Stimulated activated naive CD4-positive, alpha-beta T cell (primary cell): ENCODE data around the gene KLK13.

Source experiments
- DNase-seq, 6 experiments: peaks; one replicate each; lab custom pipeline; 2025; lab: John Stamatoyannopoulos, UW

Gene KLK13, protein sequence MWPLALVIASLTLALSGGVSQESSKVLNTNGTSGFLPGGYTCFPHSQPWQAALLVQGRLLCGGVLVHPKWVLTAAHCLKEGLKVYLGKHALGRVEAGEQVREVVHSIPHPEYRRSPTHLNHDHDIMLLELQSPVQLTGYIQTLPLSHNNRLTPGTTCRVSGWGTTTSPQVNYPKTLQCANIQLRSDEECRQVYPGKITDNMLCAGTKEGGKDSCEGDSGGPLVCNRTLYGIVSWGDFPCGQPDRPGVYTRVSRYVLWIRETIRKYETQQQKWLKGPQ

DNA sequence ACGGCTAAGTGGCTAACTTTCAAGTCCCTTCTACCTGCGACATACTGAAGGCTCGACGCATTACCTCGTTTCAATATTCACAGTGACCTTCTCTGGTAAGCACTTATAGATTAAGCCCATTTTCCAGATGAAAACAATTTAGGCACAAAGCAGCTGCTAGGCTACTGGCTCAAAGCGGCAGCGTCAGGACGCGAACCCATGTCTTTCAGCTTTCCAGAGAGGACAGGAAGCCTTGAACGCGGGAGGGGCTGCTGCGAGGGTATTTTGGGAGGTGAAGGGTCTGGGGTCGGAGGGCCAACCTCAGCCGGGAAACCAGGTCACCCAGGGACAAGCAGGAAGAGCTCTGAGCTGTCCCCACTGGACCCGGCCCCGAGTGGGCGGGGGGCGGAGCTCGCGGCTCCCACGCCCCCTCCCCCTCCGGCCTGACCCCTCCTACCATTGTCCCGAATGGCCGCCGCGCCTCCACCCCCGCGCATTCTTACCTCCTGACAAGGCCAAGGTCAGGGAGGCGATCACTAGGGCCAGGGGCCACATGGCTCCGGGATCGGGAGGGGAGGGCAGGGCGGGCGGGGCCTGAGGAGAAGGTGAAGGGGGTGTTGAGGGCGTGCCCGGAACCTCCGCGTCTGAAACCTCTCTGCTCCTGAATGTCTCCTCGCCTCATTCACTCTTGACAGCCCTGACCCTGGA, at the start of gene KLK13:
KLK13 (minus strand) TSS at position 559 of the 687 bp plus-strand sequence; CDS start at position 534, 25 bp downstream.
- no peak for DNase-seq

DNA sequence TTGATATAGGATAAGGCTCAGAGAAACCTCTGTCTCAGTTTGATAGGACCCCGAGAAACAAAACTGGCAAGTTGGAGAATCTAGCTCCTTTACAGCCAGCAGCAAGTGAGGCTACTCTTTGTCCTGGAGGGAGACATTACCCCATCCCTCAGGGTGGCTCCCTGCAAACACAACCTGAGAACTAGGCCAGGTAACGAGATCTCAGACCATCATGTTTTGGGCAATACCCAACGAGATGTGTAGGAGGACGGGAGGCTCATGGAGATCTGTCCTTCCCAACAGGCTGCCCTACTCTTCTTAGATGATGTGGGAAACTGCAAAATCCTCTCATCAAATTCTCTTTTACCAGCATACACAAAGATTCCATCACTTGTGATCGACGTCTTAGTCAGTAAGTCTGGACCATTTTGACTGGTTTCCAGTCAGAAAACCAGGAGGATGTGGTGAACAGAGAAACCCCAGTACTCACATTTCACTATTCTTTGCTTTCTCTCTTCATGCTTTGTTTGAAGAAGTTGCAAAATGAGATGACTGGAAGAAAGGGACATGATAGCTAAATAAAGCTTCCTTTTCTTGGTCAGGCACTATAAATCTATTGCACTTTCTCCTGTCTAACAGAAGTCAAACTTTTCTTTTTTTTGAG, 49.3 kb upstream of the KLK13 start:
- DNase-seq, result peak in 3 of 6 experiments; percentile 42 to 56 (median 48)

DNA sequence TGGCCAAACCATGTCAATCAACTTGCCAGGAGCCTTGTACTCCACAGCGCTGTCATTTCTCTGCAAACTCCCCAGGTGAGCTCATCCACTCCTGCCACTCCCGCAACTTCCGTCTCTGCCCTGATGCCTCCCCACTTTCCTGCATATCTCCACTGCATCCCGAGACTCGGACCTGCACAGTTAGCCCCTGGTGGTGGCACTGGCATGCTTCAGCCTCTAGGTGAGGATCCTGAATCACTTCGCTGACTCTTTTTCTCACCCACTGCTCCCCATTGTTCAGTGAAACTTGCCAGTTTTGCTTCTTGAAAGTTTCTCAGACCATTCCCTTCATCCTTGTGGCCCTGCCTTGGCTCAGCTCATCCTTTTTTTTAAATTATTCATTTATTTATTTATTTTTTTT, 46.7 kb upstream of the KLK13 start:
- DNase-seq, result no peak

DNA sequence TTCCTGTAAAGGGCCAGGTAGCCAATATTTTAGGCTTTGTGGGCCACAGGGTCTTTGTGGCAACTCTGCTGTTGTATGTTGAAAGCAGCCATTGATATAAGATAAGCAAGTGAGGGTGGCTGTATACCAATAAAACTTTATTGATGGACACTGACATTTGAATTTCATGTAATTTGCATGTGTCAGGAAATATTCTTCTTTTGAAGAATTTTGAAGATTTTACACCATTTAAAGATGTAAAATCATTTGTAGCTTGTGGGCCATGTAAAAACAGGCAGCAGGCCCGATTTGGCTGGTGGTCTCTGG, 45.7 kb upstream of the KLK13 start:
- no peak for DNase-seq

DNA sequence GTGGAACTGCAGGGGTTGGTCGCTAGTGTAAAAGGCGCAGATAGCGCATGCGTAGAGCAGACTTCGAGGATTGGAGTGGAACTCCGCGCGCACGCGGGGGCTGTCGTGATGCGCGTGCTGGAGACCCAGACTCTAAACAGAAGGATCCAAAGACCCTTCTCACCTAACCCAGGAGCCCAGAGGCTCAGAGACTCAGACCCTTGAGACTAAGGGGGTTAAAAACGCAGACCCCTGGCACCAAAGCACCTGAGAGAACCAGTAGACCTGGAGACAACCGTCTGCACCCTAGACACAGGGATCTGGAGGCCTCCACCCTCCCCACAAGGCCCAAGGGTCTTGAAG, 43.9 kb upstream of the KLK13 start:
- no peak for DNase-seq

DNA sequence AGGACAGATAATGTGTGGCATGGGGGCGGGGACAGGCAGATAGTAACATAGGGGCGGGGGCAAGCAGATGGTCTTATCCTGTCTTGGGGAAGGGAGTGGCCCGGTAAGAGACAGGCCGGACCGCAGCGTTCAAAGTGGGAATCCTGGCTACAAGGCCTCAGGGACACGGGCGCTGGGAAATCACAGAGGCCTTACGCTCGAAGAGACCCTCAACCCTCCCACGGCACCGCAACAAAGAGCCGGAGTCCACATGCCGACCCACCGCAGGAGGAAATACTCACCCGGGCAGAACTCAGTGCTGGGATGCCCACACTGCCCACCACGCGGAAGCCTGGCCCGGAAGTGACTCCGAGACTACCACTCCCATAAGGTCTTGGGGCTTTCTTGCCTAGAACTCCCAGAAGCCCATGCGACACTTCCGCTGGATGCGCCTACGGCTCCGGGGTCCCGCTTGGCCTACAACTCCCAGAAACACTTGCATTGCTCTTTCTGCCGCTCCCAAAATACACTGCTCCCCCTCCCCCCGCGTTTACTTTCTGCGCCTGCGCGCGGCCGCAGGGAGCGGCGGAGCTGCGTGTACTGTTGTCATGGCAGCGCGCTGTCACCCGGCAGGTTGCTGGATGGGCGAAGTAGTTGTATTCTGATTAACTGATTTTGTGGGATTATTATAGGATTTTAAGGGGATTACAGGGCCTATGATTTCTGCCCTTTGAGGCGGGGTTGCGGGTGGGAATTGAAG, 43.3 kb upstream of the KLK13 start, which contains the start of gene CTU1:
CTU1 (minus strand) TSS at position 344 of the 739 bp plus-strand sequence. CDS start 3,840 bp downstream, outside the sequence.
- DNase-seq, result peak; percentile 93 to 98 (median 98)

DNA sequence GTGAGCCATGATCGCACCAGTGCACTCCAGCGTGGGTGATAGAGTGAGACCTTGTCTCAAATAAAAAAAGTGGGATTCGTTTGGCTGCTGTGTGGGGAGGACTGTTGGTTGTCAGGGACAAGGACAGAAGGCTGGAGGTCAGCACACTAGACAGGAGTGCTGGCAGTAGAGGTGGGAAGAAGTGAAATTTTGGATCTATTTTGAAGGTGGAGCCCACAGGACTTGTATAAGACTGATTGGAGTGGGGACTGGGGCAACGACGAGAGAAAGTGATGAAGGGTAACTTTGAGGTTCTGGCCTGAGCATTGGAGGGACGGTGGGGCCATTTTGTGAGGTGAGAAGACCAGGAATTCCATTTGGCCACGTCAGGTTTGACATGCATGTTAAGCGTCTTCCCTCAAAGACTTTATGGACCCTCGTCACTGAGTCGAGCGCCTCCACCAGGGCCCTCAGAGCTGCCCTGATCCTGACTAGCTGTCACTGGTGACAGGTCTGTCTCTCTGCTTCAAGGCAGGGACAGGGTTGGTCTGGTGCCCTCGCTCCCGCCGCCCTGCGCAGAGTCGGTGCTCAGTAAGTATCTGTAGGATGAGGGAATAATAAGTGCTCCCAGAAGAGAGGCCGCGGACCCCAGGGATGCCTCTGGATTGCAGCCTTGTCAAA, 42.6 kb upstream of the KLK13 start:
- DNase-seq, result no peak

DNA sequence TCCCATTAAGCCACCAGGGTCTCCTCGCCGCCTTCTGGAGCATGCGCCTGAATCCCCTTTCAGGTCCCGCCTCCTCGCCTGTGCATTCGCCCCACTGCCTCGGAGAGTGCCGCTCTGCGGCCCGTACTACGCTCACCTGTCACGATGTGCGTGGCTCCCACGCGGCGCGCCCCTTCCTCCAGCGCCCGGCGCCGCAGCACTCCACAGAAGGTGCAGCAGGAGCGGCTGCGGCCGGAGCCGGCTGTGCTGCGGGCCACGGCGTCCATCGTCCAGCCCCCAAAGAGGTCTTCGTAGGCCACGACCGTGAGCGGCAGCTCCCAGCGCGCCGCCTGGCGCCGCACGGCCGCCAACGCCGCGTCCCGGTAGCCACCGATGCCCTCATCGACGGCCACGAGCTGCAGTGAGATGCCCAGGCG, 39.0 kb upstream of the KLK13 start:
- no peak for DNase-seq

DNA sequence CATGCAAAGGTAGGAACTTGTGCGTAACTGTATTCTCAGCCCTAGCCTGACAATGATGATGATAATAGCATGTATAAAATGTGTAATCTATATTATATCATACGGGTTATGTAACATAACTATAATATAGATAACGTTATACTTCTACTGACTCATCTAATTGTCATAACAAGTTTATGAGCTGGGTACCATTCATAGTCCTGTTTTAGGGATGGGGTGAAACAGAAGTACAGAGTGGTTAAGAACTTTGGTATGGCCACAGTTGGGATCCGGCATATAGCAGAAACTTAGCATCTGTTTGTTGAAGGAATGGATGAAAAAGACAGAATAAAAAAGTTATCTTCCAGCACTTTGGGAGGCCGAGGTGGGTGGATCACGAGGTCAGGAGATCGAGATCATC, 38.1 kb upstream of the KLK13 start:
- DNase-seq, result no peak

DNA sequence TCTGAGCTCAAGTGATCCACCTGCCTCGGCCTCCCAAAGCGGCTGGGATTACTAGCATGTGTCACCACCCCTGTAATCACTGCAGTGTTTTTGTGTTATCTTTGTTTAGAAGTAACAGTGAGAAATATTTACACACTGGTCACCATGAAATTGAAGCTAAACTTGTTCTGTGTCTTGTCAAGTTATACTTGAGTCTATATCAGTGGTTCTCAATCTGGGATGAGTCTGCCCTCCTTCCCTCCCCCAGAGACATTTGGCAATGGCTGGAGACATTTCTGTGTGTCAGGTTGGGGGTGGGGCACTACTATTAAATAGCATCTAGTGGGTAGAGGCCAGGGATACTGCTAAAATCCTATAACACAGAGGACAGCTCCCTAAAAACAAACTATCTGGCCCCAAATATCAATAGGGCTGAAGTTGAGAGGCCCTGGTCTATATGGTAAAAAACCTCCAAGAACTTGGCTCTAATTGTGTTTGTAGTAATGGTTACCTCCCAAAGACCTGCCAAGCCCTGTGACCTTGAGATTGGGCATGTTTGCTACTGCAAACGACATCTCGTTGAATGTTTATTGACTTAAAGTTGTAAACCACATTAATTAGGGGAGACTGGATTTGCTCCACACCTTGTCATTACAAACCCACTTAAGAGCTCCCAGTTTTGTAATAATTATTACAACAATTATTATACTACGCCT, 36.4 kb upstream of the KLK13 start:
- no peak for DNase-seq

DNA sequence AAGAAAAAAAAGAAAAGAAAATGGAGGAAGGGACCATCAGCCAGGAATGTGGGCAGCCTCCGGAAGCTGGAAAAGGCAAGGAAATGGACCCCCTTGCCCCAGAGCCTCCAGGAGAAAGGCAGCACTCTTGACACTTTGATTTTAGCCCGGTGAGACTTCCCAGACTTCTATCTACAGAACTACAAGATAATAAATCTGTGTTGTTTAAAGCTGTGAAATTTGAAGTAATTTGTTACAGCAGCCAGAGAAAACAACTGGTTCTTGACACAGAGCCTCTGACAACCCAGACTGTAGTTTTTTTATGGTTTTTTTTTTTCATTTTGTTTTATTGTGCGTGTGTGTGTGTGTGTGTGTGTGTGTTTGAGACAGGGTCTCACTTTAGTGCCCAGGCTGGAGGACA, 35.7 kb upstream of the KLK13 start:
- DNase-seq, result no peak

DNA sequence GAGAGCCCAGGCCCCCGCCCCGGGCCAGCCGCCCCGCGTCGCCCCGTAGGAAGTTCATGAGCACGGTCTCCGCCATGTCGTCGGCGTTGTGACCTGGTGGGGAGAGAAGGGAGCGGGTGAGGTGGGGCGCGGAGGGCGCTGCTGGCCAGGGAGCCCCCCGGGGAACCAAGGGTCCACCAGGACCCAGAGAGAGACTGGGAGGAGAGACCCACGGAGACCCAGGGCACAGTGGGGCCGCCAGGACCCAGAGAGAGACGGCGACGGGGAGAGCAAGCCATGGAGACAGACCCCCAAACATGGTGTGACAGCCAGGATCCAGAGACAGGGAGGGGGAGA, 34.1 kb upstream of the KLK13 start:
- DNase-seq, result no peak

DNA sequence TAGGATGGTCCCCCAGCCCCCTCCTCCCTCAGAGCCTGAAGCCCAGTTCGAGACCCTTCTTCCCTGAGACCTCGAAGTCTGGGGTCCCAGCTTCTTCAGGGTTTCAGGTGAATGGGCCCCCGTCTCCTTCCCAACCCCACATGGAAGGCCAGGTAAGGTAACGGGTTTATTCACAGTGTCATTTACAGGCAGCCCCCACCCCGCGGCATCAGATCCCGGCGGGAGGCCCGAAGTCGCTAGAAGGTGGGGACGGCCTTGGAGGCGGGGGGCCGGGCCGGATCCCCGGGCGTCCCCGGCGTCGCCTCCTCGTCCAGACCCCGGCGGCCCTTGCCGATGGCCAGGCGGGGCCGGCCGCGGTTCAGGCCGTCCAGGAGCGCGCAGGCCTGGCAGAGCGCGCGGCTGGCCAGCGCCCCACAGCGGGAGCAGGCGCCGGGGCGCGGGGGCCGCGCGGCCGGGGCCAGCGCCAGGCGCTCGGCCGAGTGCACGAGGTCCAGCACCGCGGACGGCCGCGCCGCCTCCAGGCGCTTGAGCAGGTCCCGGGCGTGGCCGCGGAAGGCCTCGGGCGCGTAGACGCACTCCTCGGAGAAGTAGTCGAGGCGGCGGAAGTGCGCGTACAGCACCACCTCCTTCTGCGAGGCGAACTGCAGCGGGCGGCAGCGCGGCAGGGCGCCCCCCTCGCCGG, 33.6 kb upstream of the KLK13 start:
- DNase-seq, result peak in 5 of 6 experiments; percentile 5 to 35 (median 35)

DNA sequence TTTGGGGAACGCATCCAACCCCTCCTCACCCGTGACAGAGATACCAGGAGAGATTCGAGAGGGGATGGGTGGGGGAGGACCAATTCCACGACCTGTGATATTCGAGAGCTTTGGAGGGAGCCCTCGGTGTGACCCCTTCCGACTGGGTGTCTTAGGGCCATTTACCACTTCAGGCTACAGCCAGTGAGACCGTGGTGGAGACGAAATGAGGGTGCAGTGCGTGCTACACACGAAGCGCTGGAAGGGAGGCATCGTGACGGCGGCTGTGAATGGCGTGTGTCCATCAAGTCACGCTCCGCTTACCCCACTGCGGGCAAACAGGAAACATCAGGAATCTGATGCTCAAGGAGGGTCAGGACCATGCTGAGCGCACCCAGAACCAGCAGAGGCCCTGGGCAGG, 32.9 kb upstream of the KLK13 start:
- DNase-seq, result no peak

DNA sequence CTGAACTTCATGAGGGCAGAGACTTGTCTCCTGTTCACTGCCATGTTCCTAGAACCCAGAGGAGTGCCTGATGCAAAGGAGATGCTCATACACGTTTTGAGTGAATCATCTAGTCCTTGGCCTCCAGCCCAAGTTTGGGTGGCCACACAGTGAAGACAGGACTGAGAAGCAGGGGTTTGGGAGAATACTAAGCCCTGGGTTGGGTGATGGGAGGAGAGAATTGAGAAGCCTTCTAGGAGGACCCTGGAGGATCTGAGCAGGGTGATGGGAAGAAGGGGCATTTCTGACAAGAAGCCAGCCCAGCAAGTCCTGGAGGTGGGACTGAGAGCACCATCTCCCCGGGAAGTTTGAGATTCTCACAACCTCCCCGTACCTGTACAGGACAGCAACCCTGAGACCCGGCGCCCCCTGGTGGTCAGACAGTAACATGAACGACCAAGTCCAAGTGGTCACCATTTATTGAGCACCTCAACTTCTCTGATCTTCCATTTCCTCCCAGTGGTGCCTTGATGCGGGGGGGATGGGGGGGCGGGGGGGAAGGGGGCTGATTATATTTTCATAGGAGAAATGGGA, 32.4 kb upstream of the KLK13 start:
- peak in 5 of 6 experiments; percentile 31 to 61 (median 44) for DNase-seq

DNA sequence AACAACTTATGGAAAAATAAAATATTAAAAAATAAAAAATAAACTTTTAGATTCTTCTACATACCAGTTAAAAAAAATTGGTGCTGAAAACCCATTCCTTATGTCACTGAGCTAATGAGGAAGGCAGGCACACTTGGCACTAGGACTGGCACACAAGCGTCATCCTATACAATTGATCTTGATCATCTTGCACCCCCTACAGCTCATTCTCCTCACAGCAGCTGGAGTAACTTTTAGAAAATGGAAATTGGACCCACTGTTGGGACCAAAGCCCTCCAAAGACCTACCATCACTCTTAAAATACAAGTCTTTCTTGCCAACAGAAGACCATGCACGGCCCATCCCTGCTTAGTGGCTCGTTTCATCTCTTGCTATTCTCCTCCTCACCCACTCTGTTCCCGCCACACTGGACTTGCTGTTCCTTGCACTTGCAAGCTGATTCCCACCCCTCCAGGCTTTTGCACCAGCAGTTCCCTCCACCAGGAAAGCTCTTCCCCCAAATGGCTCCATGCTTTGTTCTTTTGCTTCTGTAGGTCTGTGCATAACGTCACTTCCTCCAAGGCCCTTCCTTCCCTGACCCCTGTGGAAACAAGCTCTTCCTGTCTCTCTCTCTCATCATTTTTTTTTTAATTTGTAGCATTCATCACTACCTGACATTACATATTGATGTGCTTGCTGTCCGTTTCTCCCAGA, 31.7 kb upstream of the KLK13 start:
- no peak for DNase-seq

DNA sequence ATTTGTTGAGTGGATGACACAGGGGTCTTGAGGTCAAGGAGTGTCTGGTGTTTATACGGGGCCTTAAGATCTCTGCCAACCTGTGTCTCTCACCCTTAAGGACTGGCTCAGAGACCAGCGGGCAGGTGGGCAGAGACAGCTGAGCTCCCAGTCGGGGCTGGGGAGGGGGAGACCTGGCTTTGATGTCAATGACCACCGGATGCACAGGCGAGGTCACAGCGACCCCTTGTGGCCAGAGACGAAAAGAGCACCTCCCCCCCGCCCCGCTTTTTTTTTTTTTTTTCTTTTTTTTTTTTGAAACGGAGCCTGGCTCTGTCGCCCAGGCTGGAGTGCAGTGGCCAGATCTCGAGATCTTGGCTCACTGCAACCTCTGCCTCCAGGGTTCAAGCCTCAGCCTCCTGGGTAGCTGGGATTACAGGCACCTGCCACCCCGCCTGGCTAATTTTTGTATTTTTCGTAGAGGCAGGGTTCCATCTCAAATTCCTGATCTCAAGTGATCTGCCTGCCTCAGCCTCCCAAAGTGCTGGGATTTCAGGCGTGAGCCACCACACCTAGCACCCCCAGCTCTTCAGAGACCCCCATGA, 29.9 kb upstream of the KLK13 start:
- peak in 4 of 6 experiments; percentile 8 to 25 (median 20) for DNase-seq

DNA sequence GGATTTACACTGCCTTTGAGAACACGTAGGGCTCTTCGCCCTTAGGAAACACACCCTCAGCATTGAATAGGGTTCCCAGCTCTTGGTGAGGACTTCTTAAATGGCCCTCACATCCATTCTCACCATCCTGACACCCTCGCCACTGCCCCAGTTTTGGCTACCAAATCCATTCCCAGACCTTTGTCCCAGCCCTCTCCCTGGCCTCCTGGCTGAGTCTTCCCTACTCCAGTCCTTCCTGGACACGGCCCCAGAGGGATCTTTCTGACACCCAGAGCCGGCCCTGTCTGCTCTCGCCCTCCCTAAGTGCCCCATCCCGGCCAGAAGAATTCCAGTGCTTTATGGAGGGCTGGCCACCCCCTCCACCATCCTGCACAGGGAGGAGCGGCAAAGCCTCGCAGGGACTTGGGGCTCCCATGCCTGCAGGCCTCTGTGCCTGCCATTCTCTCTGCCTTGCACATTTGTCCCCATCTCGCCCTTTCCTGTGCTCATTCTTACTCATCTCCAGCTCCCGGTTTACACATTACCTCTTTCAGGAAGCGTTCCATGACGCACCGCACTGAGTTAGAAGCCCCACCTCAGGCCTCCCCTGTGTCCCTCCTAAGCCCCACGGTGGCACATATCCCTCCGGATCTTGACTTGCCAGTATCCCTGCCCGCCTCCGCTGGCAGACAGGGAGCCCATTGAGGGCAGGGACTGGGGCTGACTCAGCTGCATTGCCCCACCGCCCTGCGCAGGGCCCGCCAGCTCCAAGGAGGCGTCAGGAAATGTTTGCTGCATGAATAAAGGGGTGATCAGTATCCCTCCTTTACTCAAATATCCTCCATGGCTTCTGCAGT, 28.8 kb upstream of the KLK13 start:
- DNase-seq, result no peak

DNA sequence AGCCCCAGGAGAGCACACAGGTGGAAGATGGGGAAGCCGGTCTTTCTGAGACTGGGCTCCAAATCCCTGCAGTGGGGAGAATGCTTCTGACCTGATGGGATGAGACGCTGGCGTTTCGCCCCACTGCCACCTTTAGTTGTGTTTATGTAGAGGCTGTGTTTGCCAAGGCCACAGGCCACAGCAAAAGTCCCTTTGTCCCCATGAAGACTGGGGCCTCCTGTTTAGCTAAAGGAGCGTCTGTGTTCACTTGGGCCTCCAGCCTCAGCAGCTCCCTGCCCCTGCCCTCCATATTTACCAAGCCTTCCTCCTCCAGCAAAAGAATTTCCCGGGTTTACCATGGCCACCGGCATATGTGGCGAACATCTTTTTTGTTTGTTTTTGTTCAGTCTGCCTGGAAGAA, 28.2 kb upstream of the KLK13 start:
- DNase-seq, result no peak
